BJ (cell line): Measurements from ENCODE around the gene COPG2. TPM values are rescaled to one million over a fixed set of nuclear protein-coding genes. Genes with fewer than 3 reads are reported as not detected.

Experiments used
- CTCF ChIA-PET: fragments of 350-600 bp; formaldehyde crosslinking; extraction: SDS; loops from one replicate; lab custom pipeline; 2021; ENCODE audit warnings: antibody characterized with exemption, inconsistent platforms; lab: Yijun Ruan, JAX
- POLR2A ChIA-PET: fragments of 300-600 bp; sonication (Branson Sonifier 250); formaldehyde crosslinking; extraction: SDS; loops from one replicate; lab custom pipeline; 2021; ENCODE audit warnings: antibody characterized with exemption; lab: Charles Lee
- DNase-seq: peaks from one replicate; pipeline ENCODE4 v3.0.0-alpha.2; 2011; ENCODE audit warnings: low read depth
- H3K27me3 ChIP-seq: 2 replicates; pipeline ENCODE4 v1.6.0; 2011; ENCODE audit warnings: low read length; ENCODE audit not compliant: control insufficient read depth, insufficient read depth
- H3K36me3 ChIP-seq: 2 replicates; pipeline ENCODE4 v1.5.1; 2011; ENCODE audit warnings: low read length; ENCODE audit not compliant: control insufficient read depth, insufficient read depth
- H3K4me3 ChIP-seq: 2 replicates; pipeline ENCODE4 v1.5.1; 2011; ENCODE audit warnings: low read depth, mild to moderate bottlenecking, control low read depth, low read length
- CTCF ChIP-seq: IDR thresholded peaks from 2 replicates; pipeline ENCODE4 v1.5.1; 2011; ENCODE audit warnings: low read depth, mild to moderate bottlenecking, control low read depth, inconsistent platforms, low read length, moderate library complexity; ENCODE audit not compliant: insufficient read depth
- polyA plus RNA-seq: library from polyadenylated mRNA; depleted of rRNA; stranded (reverse); fragments of >200 nt; gene quantifications from 2 replicates; pipeline ENCODE4 v1.2.3, GENCODE V29; 2011

COPG2 gene
- polyA plus RNA-seq, 1 experiment: 22.1 TPM

- CTCF ChIA-PET: interaction anchor here (0.7 kb wide), 1 partner anchor 110 kb away, joined by 3 read pairs; no protein-coding TSS in a partner anchor
- Histone ChIP-seq H3K36me3 (no peaks in the 10 kb centered on the region), H3K4me3 (no peak overlapping the region), H3K27me3 (peaks cover 6% of the 10 kb centered on the region; the same call in 1 of the 2 replicates)
- no peak for DNase-seq
- POLR2A ChIA-PET: no interaction called here
- TF ChIP-seq CTCF: no peak
Observed at GRCh38 chr7:130471974-130472373, 196.6 kb downstream of the COPG2 start.

DNA sequence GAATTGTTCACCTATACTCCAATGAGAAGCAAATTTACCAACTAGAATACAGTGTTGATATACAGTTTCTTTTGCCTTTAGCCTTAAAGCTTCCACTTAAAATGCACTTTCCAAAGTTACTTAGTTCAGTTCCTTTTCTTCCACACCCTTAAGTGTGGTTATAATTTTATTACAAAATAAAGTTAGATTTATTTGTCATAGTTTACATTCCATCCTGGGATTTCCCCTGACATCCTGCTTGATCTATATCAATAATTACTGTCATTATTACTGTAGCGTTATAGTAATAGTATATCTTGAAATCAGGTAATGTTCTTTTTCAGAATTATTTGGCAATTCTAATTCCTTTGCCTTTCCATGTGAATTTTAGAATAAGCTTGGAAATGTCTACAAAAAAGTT is 199.9 kb downstream of the COPG2 start:
- Histone ChIP-seq H3K4me3 (no peak overlapping the region), H3K36me3 (no peaks in the 10 kb centered on the region), H3K27me3 (no peaks in the 10 kb centered on the region)
- TF ChIP-seq CTCF: no peak
- DNase-seq: no peak
- ChIA-PET POLR2A (no interaction called here), CTCF (no interaction called here)

DNA sequence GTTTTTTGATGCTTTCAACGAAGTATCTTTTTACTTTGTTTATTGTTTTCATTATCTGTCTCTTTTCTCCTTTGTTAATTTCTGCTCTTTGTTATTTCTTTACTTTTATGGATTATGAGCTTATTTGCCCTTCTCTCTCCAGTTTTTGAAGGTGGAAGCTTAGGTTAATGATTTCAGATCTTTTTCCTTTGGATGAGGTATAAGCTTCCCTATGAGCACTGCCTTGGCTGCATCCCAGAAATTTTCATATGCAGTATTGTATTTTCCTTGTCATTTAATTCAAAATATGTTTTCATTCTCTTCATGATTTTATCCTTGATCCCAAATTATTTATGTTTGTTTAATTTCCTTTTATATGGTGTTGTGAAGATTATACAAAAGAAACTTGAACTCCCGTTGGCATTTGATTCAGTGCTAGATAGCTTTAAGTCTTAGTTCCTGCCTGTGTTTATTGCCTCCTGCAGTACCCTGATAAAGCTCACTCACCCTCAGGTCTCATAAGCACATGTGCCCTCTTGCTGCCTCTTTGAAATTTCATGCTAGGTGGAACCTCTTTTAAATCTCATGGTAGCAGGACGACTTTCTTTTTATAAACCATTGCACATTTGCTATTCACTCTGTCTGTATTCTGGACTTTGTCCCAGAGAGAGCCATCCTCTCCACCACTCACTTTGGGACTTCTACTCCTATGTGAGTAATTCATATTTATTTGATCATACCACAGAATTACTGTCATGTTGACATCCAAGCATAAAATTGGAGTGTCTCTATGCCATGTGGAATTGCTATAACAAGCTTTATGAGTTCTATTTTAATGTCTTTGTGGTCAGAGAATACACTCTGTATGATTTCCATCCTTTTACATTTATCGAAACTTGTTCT is 204.8 kb downstream of the COPG2 start:
- POLR2A ChIA-PET: no interaction called here
- Histone ChIP-seq H3K36me3 (no peaks in the 10 kb centered on the region), H3K4me3 (no peak overlapping the region), H3K27me3 (no peaks in the 10 kb centered on the region)
- TF ChIP-seq CTCF: no peak
- no peak for DNase-seq
- CTCF ChIA-PET: interaction anchor here (1.6 to 1.8 kb wide), 2 partner anchors 10 to 11 kb away, joined by 5 to 6 read pairs; no protein-coding TSS in a partner anchor

GRCh38 chr7:130461272-130461671 is 207.3 kb downstream of the COPG2 start:
- TF ChIP-seq CTCF: no peak
- no peaks in the 10 kb centered on the region for H3K27me3 ChIP-seq
- peak; percentile 48 for DNase-seq
- ChIA-PET CTCF (no interaction called here), POLR2A (interaction anchor here (0.8 kb wide), 1 partner anchor 69 kb away, joined by 5 read pairs; no protein-coding TSS in a partner anchor)
- H3K36me3 ChIP-seq: no peaks in the 10 kb centered on the region
- H3K4me3 ChIP-seq: no peak overlapping the region

GRCh38 chr7:130458257-130458656 is 210.3 kb downstream of the COPG2 start:
- no peak for TF ChIP-seq CTCF
- H3K36me3 ChIP-seq: no peaks in the 10 kb centered on the region
- POLR2A ChIA-PET: interaction anchor here (0.6 kb wide), 1 partner anchor 1025 kb away, joined by 5 read pairs; no protein-coding TSS in a partner anchor
- H3K4me3 ChIP-seq: no peak overlapping the region
- CTCF ChIA-PET: no interaction called here
- no peak for DNase-seq
- H3K27me3 ChIP-seq: no peaks in the 10 kb centered on the region
